Stomach (tissue), 9 donors: Measurements from ENCODE around the gene NKX1-2. TPM values are rescaled to one million over a fixed set of nuclear protein-coding genes. Genes with fewer than 3 reads are reported as not detected.

Source experiments
- DNase-seq, 2 donors: peaks; one replicate each; pipeline versions ENCODE4 v3.0.0 to v3.0.0-alpha.2; 2013 to 2019
- H3K27ac ChIP-seq, 5 donors: fragments of 200-600 bp in 4 of 5; sonication (generic) in 4 of 5; one replicate each; pipeline ENCODE4 v1.5.1; 2013 to 2019; ENCODE audit warnings: mild to moderate bottlenecking in 1 of 5, moderate library complexity in 1 of 5
- H3K27me3 ChIP-seq, 3 donors: fragments of 200-600 bp; sonication (generic); one replicate each; pipeline ENCODE4 v1.5.1; 2017 to 2019; ENCODE audit warnings: mixed run types in 1 of 3
- H3K36me3 ChIP-seq, 4 donors: fragments of 200-600 bp; sonication (generic); 1 replicate in 3 of 4; 2 replicates in 1 of 4; pipeline ENCODE4 v1.5.1; 2016 to 2019
- H3K4me1 ChIP-seq, 4 donors: fragments of 200-600 bp; sonication (generic); one replicate each; pipeline ENCODE4 v1.5.1; 2016 to 2019
- H3K4me3 ChIP-seq, 4 donors: fragments of 200-600 bp; sonication (generic) in 3 of 4; one replicate each; pipeline ENCODE4 v1.5.1; 2016 to 2019; ENCODE audit warnings: mild to moderate bottlenecking in 1 of 4
- H3K9me3 ChIP-seq, 4 donors: fragments of 200-600 bp; sonication (generic); one replicate each; pipeline ENCODE4 v1.5.1; 2016 to 2019
- CTCF ChIP-seq, 7 experiments: fragments of 450-650 bp in 4 of 7; fragments of 200-600 bp in 3 of 7; sonication (generic) in 3 of 7; IDR thresholded peaks; one replicate each; pipeline ENCODE4 v1.5.1; 2016 to 2019; ENCODE audit warnings: antibody characterized with exemption in 7 of 7, control low read depth in 2 of 7, mild to moderate bottlenecking in 1 of 7
- EP300 ChIP-seq: sonication (generic); formaldehyde crosslinking; IDR thresholded peaks from one replicate; pipeline ENCODE4 v1.6.1; 2017; ENCODE audit warnings: antibody characterized with exemption
- POLR2A ChIP-seq, 4 donors: fragments of 450-650 bp; IDR thresholded peaks; one replicate each; pipeline ENCODE4 v1.6.1; 2016; ENCODE audit warnings: antibody characterized with exemption in 4 of 4, control low read depth in 2 of 4, mild to moderate bottlenecking in 1 of 4, moderate library complexity in 1 of 4
- POLR2AphosphoS5 ChIP-seq, 3 donors: sonication (generic); formaldehyde crosslinking; IDR thresholded peaks; one replicate each; pipeline ENCODE4 v1.6.1; 2016; ENCODE audit warnings: antibody characterized with exemption in 3 of 3
- WGBS, 5 donors: extraction: QIAGEN DNeasy Blood & Tissue Kit in 3 of 5; methylation state at CpG; one replicate each; pipeline versions ENCODE4 v1.1.5 to v1.1.7; 2013 to 2018; 5-methylcytosine and 5-hydroxymethylcytosine counted together
- intact Hi-C: fragments of 100-400 bp; cut with DNase I; formaldehyde crosslinking; loops from one replicate; pipeline ENCODE4 v1.15.1; 2023; ENCODE audit warnings: low total_unique reads
- polyA plus RNA-seq, 3 donors: library from polyadenylated mRNA; stranded (reverse); fragments of 200-250 nt; gene quantifications; one replicate each; pipeline ENCODE4 v1.2.3, GENCODE V29; 2013
- total RNA-seq, 5 donors: library from RNA; depleted of rRNA; stranded (reverse); fragments of >200 nt; gene quantifications; one replicate each; pipeline versions ENCODE4 v1.1.0 to v1.2.3, GENCODE V29; 2014 to 2016
- donor health status: healthy with polysubstance abuse.
- donor health status: Bipolar disorder and iron deficiency.
- donor health status: healthy.

The NKX1-2 gene
- total and polyA plus RNA-seq, 8 donors: 0.10 TPM; not detected in 7

DNA sequence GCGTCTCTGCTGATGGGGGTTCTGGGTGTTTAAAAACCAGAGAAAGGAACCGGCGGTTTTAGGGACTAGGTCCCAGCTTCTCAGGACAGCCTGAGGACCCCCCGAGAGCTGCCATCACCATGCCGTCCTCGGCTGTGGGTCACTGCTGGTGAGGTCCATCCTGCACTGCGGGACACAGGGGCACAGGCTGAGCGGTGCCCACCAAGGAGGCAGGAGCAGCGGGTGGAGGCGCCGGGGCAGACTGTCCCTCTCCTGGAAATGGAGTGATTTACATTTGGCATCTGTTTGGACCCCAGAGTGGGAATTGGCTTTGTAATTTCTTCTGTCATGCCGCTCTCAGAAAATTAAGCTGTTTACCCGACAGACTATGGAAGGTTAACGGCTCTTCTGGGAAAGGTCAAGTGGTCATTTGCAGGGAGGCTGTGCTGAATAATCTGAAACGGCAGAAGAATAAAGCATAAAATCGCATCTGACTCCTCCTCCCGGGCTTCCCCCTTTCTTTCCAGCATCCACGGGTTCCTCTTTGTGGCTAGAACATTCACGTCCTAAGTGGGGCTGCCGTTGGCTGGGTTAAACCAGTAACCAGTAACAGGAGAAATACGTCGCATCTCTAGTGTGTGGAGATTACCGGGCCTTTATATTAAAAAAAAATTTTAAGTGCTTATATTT lies 43.5 kb upstream of the NKX1-2 start:
- intact Hi-C loops: no loop called here
- Histone ChIP-seq H3K9me3 (no peaks in the 10 kb centered on the region), H3K4me1 (peaks cover 0 to 5% (median 0%) of the 10 kb centered on the region in 4 donors), H3K27ac (no peak overlapping the region), H3K36me3 (peaks cover 0 to 48% (median 10%) of the 10 kb centered on the region in 4 donors), H3K27me3 (no peaks in the 10 kb centered on the region), H3K4me3 (no peak overlapping the region)
- TF ChIP-seq CTCF (IDR thresholded peaks at IDR 0.05) (no peak), POLR2A (IDR thresholded peaks at IDR 0.05) (no peak), POLR2AphosphoS5 (IDR thresholded peaks at IDR 0.05) (no peak), EP300 (no peak)
- DNase-seq: no peak
- WGBS, 5 donors: 62 to 81% (median 71%) methylated on average over 21 to 23 of the region's 23 CpGs

GRCh38 chr10:124492266-124492665 lies 42.4 kb upstream of the NKX1-2 start:
- peaks cover 0 to 5% (median 0%) of the 10 kb centered on the region in 4 donors for H3K4me1 ChIP-seq
- no peaks in the 10 kb centered on the region for H3K27me3 ChIP-seq
- peaks cover 0 to 1% (median 0%) of the 10 kb centered on the region in 4 donors for H3K9me3 ChIP-seq
- H3K36me3 ChIP-seq: peaks cover 0 to 51% (median 11%) of the 10 kb centered on the region in 4 donors
- no peak for DNase-seq
- 89 to 93% (median 90%) methylated on average over 8 of the region's 8 CpGs for WGBS, 5 donors
- H3K27ac ChIP-seq: no peak overlapping the region
- no peak overlapping the region for H3K4me3 ChIP-seq
- intact Hi-C loops: no loop called here
- no peak for TF ChIP-seq CTCF (IDR thresholded peaks at IDR 0.05)
- TF ChIP-seq EP300: no peak
- TF ChIP-seq POLR2AphosphoS5 (IDR thresholded peaks at IDR 0.05): no peak
- no peak for TF ChIP-seq POLR2A (IDR thresholded peaks at IDR 0.05)

DNA sequence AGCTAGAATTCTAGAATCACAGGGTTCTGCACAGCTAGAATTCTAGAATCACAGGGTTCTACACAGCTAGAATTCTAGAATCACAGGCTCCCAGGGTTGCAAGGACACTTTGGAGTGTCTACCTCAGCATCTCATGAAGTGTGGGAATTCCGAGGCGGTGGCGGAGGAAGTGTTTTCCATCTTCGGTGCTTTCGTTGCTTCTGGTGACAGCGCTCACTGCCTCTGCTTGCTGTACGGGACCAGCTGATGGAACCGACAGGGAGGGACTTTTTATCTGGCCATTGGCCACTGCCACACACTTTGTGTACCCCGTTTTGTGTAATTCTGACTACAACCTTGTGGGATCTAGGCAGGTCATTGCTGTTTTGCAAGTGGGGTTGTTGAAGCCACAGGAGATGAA lies 41.3 kb upstream of the NKX1-2 start:
- no peak overlapping the region for H3K4me3 ChIP-seq
- H3K4me1 ChIP-seq: peaks cover 0 to 5% (median 0%) of the 10 kb centered on the region in 4 donors
- 96 to 97% (median 97%) methylated on average over 9 of the region's 9 CpGs for WGBS, 5 donors
- intact Hi-C loops: no loop called here
- H3K27me3 ChIP-seq: no peaks in the 10 kb centered on the region
- TF ChIP-seq POLR2A (IDR thresholded peaks at IDR 0.05) (no peak), CTCF (IDR thresholded peaks at IDR 0.05) (no peak), EP300 (no peak), POLR2AphosphoS5 (IDR thresholded peaks at IDR 0.05) (no peak)
- H3K36me3 ChIP-seq: peaks cover 0 to 54% (median 11%) of the 10 kb centered on the region in 4 donors
- no peak for DNase-seq
- peaks cover 0 to 9% (median 0%) of the 10 kb centered on the region in 4 donors for H3K9me3 ChIP-seq
- no peak overlapping the region for H3K27ac ChIP-seq

DNA sequence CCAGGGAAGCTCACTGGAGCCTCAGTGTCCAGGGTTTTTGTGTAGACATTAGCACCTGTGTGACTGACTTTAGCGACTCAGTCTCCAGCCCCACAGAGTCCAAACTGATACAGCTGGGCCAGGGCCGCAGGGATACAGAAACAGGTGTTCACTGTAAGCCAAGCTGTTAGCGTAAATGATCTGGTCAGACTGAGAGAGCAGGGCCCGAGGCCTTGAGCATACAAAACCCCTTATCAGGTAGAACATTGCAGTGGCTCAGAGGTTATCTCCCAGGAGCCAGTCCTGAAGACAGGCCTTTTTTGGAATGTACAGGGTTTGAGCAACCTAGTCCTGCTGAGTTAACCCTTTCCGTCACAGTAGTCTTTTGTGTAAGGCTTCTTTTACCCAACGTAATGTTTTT lies 36.8 kb upstream of the NKX1-2 start:
- H3K36me3 ChIP-seq: peaks cover 0 to 43% (median 13%) of the 10 kb centered on the region in 4 donors
- DNase-seq: no peak
- H3K27ac ChIP-seq: no peak overlapping the region
- peaks cover 0 to 9% (median 0%) of the 10 kb centered on the region in 4 donors for H3K9me3 ChIP-seq
- TF ChIP-seq EP300 (no peak), POLR2A (IDR thresholded peaks at IDR 0.05) (no peak), POLR2AphosphoS5 (IDR thresholded peaks at IDR 0.05) (no peak), CTCF (IDR thresholded peaks at IDR 0.05) (no peak)
- WGBS, 5 donors: 70 to 81% (median 80%) methylated on average over 4 to 6 of the region's 6 CpGs
- no peaks in the 10 kb centered on the region for H3K27me3 ChIP-seq
- H3K4me3 ChIP-seq: no peak overlapping the region
- no peaks in the 10 kb centered on the region for H3K4me1 ChIP-seq
- intact Hi-C loops: no loop called here
